Measurements from ENCODE around the gene CACNA1C. TPM values are rescaled to one million over a fixed set of nuclear protein-coding genes. Genes with fewer than 3 reads are reported as not detected.

Gene CACNA1C
- total and polyA plus RNA-seq, 8 donors, result 0.31 to 55.8 (median 7.2) TPM

- intact Hi-C loops (cut with DNase I; ENCODE audit: low total_unique reads), result no loop called here
- Histone ChIP-seq H3K36me3 (no peaks in the 10 kb centered on the region), H3K27me3 (no peaks in the 10 kb centered on the region), H3K27ac (no peak overlapping the region), H3K4me3 (no peak overlapping the region), H3K4me1 (peaks cover 0 to 9% (median 0%) of the 10 kb centered on the region in 4 donors), H3K9me3 (no peaks in the 10 kb centered on the region)
- 61 to 84% (median 69%) methylated on average over 9 of the region's 9 CpGs for WGBS, 5 donors
- no peak for DNase-seq
- TF ChIP-seq POLR2AphosphoS5 (IDR thresholded peaks at IDR 0.05), result no peak
Measured at GRCh38 chr12:2190085-2190484, 137.3 kb downstream of the CACNA1C start.

DNA sequence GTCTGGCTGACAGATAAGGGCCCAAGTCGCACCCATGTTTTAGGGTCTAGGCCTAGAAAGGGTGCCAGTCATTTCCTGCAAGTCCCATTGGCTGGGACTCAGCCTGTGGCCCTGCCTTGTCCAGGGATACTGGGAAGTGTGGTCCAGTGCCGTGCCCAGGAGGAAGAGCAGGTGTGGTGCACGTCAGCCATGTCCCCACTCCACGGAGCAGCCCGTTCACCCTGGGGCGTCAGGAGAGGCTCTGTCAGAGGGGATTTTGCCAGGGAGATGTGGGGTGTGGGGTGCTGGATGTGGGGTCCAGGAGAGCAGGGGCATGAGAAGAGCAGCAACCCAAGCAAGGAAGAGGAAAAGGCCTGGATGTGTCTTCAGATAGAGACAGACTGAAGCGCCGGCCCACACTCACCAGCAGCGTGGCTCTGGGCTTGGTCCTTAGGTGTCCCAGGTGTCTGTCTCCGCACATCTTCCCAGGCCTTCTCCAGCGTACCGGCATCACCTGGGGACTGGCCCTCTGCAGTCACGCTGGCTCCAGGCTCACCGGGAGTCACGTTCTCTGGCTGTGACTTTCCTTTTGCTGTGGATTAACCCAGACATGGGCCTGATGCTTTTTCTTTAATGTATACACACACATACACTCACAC, 138.2 kb downstream of the CACNA1C start:
- Histone ChIP-seq H3K27me3 (no peaks in the 10 kb centered on the region), H3K9me3 (no peaks in the 10 kb centered on the region), H3K4me1 (peaks cover 0 to 11% (median 0%) of the 10 kb centered on the region in 4 donors), H3K27ac (no peak overlapping the region), H3K36me3 (no peaks in the 10 kb centered on the region), H3K4me3 (no peak overlapping the region)
- 87 to 93% (median 90%) methylated on average over 15 of the region's 15 CpGs for WGBS, 5 donors
- DNase-seq, result no peak
- TF ChIP-seq, protein P1, sequence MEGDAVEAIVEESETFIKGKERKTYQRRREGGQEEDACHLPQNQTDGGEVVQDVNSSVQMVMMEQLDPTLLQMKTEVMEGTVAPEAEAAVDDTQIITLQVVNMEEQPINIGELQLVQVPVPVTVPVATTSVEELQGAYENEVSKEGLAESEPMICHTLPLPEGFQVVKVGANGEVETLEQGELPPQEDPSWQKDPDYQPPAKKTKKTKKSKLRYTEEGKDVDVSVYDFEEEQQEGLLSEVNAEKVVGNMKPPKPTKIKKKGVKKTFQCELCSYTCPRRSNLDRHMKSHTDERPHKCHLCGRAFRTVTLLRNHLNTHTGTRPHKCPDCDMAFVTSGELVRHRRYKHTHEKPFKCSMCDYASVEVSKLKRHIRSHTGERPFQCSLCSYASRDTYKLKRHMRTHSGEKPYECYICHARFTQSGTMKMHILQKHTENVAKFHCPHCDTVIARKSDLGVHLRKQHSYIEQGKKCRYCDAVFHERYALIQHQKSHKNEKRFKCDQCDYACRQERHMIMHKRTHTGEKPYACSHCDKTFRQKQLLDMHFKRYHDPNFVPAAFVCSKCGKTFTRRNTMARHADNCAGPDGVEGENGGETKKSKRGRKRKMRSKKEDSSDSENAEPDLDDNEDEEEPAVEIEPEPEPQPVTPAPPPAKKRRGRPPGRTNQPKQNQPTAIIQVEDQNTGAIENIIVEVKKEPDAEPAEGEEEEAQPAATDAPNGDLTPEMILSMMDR (IDR thresholded peaks at IDR 0.05), result no peak
- TF ChIP-seq POLR2AphosphoS5 (IDR thresholded peaks at IDR 0.05), result no peak
- intact Hi-C loops (cut with DNase I; ENCODE audit: low total_unique reads), result no loop called here

DNA sequence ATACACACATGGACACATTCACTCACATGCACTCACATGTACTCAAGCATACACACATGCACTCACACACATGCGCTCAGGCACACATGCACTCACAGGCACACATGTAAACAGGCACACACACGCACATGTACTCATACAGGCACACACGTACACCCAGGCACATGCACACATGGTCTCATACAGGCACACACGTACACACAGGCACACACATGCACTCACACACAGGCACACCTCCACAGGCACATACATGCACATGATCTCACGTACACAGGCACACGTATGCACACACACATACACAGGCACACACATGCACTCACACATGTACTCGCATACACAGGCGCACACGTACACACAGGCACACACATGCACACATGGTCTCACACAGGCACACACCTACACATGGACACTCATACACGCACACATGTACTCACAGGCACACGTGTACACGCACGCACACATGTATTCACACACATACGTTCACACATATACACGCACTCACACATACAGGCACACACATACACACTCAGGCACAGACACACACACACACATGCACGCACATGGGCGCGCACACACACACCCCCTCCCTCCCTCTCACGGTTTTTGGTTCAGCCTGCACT, 138.9 kb downstream of the CACNA1C start:
- intact Hi-C loops (cut with DNase I; ENCODE audit: low total_unique reads), result no loop called here
- H3K27ac ChIP-seq, result no peak overlapping the region
- no peak for DNase-seq
- H3K9me3 ChIP-seq, result no peaks in the 10 kb centered on the region
- H3K27me3 ChIP-seq, result no peaks in the 10 kb centered on the region
- no peak overlapping the region for H3K4me3 ChIP-seq
- 79 to 97% (median 96%) methylated on average over 19 of the region's 19 CpGs for WGBS, 5 donors
- no peaks in the 10 kb centered on the region for H3K36me3 ChIP-seq
- no peak for TF ChIP-seq POLR2AphosphoS5 (IDR thresholded peaks at IDR 0.05)
- TF ChIP-seq EP300 (IDR thresholded peaks at IDR 0.05), result no peak
- TF ChIP-seq, protein P1 (IDR thresholded peaks at IDR 0.05), result no peak
- no peak for TF ChIP-seq POLR2A (IDR thresholded peaks at IDR 0.05)
- peaks cover 0 to 11% (median 0%) of the 10 kb centered on the region in 4 donors for H3K4me1 ChIP-seq

GRCh38 chr12:2192231-2192630, 139.4 kb downstream of the CACNA1C start:
- no peak overlapping the region for H3K27ac ChIP-seq
- TF ChIP-seq POLR2AphosphoS5 (IDR thresholded peaks at IDR 0.05), result no peak
- TF ChIP-seq POLR2A (IDR thresholded peaks at IDR 0.05), result no peak
- no peaks in the 10 kb centered on the region for H3K9me3 ChIP-seq
- H3K4me1 ChIP-seq, result peaks cover 0 to 11% (median 0%) of the 10 kb centered on the region in 4 donors
- 76 to 89% (median 80%) methylated on average over 10 of the region's 10 CpGs for WGBS, 5 donors
- no peaks in the 10 kb centered on the region for H3K27me3 ChIP-seq
- no peak overlapping the region for H3K4me3 ChIP-seq
- DNase-seq, result no peak
- no peaks in the 10 kb centered on the region for H3K36me3 ChIP-seq
- intact Hi-C loops (cut with DNase I; ENCODE audit: low total_unique reads), result no loop called here

- H3K4me1 ChIP-seq, result peaks cover 0 to 17% (median 2%) of the 10 kb centered on the region in 4 donors
- intact Hi-C loops (cut with DNase I; ENCODE audit: low total_unique reads), result no loop called here
- no peaks in the 10 kb centered on the region for H3K36me3 ChIP-seq
- H3K27ac ChIP-seq, result peak overlapping the region in 1 of 5 donors; percentile 51
- TF ChIP-seq EP300 (IDR thresholded peaks at IDR 0.05), result no peak
- no peak for TF ChIP-seq POLR2AphosphoS5 (IDR thresholded peaks at IDR 0.05)
- TF ChIP-seq POLR2A (IDR thresholded peaks at IDR 0.05), result no peak
- TF ChIP-seq, protein P1 (IDR thresholded peaks at IDR 0.05), result no peak
- 28 to 55% (median 44%) methylated on average over 4 of the region's 4 CpGs for WGBS, 5 donors
- H3K9me3 ChIP-seq, result no peaks in the 10 kb centered on the region
- no peak overlapping the region for H3K4me3 ChIP-seq
- H3K27me3 ChIP-seq, result no peaks in the 10 kb centered on the region
- DNase-seq, result no peak
Measured at GRCh38 chr12:2194060-2194459, 141.3 kb downstream of the CACNA1C start.
